Bronchial epithelial cell (primary cell): ENCODE results near the gene RBM44. TPM values are rescaled to one million over a fixed set of nuclear protein-coding genes. Genes with fewer than 3 reads are reported as not detected.

ENCODE experiments used
- DNase-seq: peaks from one replicate; pipeline ENCODE4 v3.0.0-alpha.2; 2010; ENCODE audit warnings: low read depth
- FAIRE-seq: peaks from 2 replicates; lab custom pipeline; 2011; peaks lifted over from hg19 to GRCh38; lab: Jason Lieb, UNC
- H3K27me3 ChIP-seq: 2 replicates; pipeline ENCODE4 v1.5.1; 2011; ENCODE audit warnings: low read length; ENCODE audit not compliant: control insufficient read depth, insufficient read depth
- H3K36me3 ChIP-seq: 2 replicates; pipeline ENCODE4 v1.5.1; 2011; ENCODE audit warnings: low read length; ENCODE audit not compliant: control insufficient read depth, insufficient read depth
- H3K4me3 ChIP-seq: 2 replicates; pipeline ENCODE4 v1.5.1; 2011; ENCODE audit warnings: mild to moderate bottlenecking, low read depth, low read length, control low read depth
- total RNA-seq: library from RNA; depleted of rRNA; stranded (reverse); fragments of >200 nt; gene quantifications from 2 replicates; pipeline ENCODE4 v1.2.1, GENCODE V29; 2014
- TF ChIP-seq, protein P1 (sequence below): IDR thresholded peaks from 2 replicates; pipeline ENCODE4 v1.5.1; 2011; ENCODE audit warnings: mild to moderate bottlenecking, moderate library complexity, low read length, control low read depth, inconsistent platforms; ENCODE audit not compliant: insufficient read depth, severe bottlenecking

RBM44 gene
- total RNA-seq, 1 donor from 2014 or later = 0.26 TPM

- Histone ChIP-seq H3K36me3 (no peaks in the 10 kb centered on the region), H3K27me3 (no peaks in the 10 kb centered on the region), H3K4me3 (no peak overlapping the region)
- DNase-seq = no peak
- FAIRE-seq = peak; percentile 43
- TF ChIP-seq, protein P1, sequence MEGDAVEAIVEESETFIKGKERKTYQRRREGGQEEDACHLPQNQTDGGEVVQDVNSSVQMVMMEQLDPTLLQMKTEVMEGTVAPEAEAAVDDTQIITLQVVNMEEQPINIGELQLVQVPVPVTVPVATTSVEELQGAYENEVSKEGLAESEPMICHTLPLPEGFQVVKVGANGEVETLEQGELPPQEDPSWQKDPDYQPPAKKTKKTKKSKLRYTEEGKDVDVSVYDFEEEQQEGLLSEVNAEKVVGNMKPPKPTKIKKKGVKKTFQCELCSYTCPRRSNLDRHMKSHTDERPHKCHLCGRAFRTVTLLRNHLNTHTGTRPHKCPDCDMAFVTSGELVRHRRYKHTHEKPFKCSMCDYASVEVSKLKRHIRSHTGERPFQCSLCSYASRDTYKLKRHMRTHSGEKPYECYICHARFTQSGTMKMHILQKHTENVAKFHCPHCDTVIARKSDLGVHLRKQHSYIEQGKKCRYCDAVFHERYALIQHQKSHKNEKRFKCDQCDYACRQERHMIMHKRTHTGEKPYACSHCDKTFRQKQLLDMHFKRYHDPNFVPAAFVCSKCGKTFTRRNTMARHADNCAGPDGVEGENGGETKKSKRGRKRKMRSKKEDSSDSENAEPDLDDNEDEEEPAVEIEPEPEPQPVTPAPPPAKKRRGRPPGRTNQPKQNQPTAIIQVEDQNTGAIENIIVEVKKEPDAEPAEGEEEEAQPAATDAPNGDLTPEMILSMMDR = no peak
Observed at GRCh38 chr2:237870754-237871651, 72.4 kb downstream of the RBM44 start.

- FAIRE-seq (peak; percentile 28), DNase-seq (no peak)
- TF ChIP-seq, protein P1 = no peak
- Histone ChIP-seq H3K27me3 (no peaks in the 10 kb centered on the region), H3K36me3 (no peaks in the 10 kb centered on the region), H3K4me3 (no peak overlapping the region)
Observed at GRCh38 chr2:237872178-237872887, 73.8 kb downstream of the RBM44 start.

GRCh38 chr2:237873421-237873831 is 74.8 kb downstream of the RBM44 start:
- Histone ChIP-seq H3K4me3 (no peak overlapping the region), H3K27me3 (no peaks in the 10 kb centered on the region), H3K36me3 (no peaks in the 10 kb centered on the region)
- FAIRE-seq (peak; percentile 80), DNase-seq (peak; percentile 92)
- TF ChIP-seq, protein P1 = no peak

DNA sequence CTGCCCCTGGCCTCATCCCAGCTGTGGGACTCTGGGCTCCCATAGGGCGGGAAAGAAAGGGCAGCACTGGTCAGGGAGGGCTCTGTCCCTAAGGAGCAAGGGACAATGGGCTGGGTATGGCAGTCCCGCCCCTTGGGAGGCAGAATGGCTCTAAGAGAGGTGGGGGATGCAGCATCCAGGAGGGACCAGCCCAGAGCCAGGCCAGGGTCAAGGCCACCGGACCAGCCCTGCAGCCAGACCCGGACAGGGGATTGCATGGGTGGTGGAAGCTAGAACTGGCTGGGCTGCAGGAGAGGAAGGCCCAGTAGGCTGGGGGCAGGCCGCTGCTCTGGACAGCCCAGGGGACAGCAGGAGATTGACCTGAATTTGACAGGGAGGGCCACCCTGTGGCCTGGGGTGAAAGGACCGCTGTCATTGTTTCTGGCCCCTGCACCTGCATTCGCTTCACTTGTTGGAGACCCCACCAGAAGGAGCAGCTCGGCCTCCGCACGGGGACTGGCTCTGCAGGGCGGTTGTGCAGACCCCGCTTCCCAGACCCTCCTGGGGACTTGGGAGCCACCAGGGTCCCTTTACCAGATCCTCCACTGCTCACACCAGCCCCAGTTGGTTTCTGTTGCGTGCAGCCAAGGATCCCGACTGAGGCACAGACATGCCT is 75.4 kb downstream of the RBM44 start:
- TF ChIP-seq, protein P1 = no peak
- H3K36me3 ChIP-seq = no peaks in the 10 kb centered on the region
- FAIRE-seq = no peak
- no peak overlapping the region for H3K4me3 ChIP-seq
- DNase-seq = no peak
- H3K27me3 ChIP-seq = no peaks in the 10 kb centered on the region

DNA sequence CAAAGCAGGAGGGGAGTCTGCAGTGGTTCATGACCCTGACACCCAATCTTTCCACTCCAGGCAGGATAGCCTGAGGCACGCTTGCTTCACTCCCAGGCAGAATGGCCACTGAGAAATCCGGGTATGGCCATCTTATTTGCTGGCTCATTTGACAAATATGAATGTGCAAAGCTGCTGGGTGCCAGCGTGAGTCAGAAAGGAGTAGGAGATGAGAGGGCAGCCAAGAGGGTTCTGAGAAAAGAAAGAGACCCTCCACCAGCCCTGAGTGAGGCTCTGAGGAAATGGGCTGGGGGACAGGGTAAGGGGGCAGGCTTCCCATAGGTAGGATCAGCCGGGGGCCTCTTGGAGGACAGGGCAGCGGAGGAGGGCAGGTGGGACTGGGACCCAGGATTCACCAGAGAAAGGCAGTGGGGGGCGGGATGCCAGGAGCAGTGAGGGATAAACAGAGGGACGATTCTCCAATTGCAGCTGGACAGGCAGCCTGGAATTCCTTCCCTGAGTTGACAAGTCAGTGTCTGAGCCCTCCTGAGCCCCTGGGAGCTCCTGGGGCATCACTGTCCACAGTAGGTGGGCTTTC is 76.1 kb downstream of the RBM44 start:
- Histone ChIP-seq H3K4me3 (no peak overlapping the region), H3K27me3 (no peaks in the 10 kb centered on the region), H3K36me3 (no peaks in the 10 kb centered on the region)
- TF ChIP-seq, protein P1 = no peak
- FAIRE-seq (no peak), DNase-seq (peak; percentile 88)
